ENCODE results near the gene RNASE11.

The RNASE11 gene

DNA sequence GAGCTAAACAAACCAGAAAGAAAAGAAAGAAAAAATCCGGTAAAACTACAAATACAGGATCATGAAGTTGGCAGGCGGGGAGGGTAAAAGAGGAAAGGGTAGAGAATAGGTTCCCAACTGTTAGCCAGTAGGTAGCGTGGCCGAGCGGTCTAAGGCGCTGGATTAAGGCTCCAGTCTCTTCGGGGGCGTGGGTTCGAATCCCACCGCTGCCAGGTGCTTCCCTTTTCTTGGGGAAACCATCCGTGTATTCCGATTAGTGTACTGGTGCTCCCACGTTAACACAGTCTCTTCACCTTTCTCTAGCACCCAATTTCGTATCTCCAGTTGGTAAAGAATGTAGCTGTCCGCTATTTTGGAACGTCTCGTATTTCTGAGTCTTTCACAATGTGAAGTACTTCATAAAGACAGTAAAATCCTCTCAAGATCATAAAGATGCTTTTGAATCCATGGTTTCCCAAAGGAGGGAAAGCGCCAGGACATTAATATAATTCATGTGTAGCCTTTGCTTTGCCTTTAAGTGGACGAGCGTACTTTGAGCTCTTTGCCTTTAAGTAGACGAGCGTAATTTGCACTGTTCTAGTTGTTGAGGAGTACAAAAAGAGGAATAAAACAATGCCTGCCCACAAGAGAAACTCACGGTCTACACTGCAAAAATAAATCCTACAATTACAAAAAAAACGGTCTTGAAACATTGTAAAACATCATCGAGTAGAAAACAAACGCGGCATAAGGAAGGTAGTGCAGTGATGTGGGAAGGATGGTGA lies 22.4 kb upstream of the RNASE11 start:
- Histone ChIP-seq H3K27ac (no peak overlapping the region), H3K4me3 (ENCODE audit: low read depth, low read length) (peak overlapping the region; percentile 85), H3K27me3 (ENCODE audit: insufficient read depth, low read depth, severe bottlenecking) (peaks cover 79% of the 10 kb centered on the region), H3K9me3 (ENCODE audit: severe bottlenecking) (no peaks in the 10 kb centered on the region), H3K36me3 (no peaks in the 10 kb centered on the region)
- no peak for TF ChIP-seq CTCF (IDR thresholded peaks at IDR 0.05; ENCODE audit: low read depth, low read length)
- peak; percentile 71 for DNase-seq

- Histone ChIP-seq H3K27ac (no peak overlapping the region), H3K9me3 (ENCODE audit: severe bottlenecking) (no peaks in the 10 kb centered on the region), H3K36me3 (no peaks in the 10 kb centered on the region), H3K27me3 (ENCODE audit: insufficient read depth, low read depth, severe bottlenecking) (peaks cover 79% of the 10 kb centered on the region), H3K4me3 (ENCODE audit: low read depth, low read length) (peak overlapping the region; percentile 85)
- DNase-seq = peak; percentile 51
- TF ChIP-seq CTCF (IDR thresholded peaks at IDR 0.05; ENCODE audit: low read depth, low read length) = peak; percentile 60
These were observed 21.6 kb upstream of the RNASE11 start for GRCh38 chr14:20609215-20610001.

- peaks cover 80% of the 10 kb centered on the region for H3K27me3 ChIP-seq (ENCODE audit: insufficient read depth, low read depth, severe bottlenecking)
- DNase-seq = no peak
- no peak for TF ChIP-seq CTCF (IDR thresholded peaks at IDR 0.05; ENCODE audit: low read depth, low read length)
- H3K9me3 ChIP-seq (ENCODE audit: severe bottlenecking) = no peaks in the 10 kb centered on the region
- no peak overlapping the region for H3K27ac ChIP-seq
- H3K36me3 ChIP-seq = no peaks in the 10 kb centered on the region
- no peak overlapping the region for H3K4me3 ChIP-seq (ENCODE audit: low read depth, low read length)
These were observed 20.7 kb upstream of the RNASE11 start for GRCh38 chr14:20608383-20609110.

DNA sequence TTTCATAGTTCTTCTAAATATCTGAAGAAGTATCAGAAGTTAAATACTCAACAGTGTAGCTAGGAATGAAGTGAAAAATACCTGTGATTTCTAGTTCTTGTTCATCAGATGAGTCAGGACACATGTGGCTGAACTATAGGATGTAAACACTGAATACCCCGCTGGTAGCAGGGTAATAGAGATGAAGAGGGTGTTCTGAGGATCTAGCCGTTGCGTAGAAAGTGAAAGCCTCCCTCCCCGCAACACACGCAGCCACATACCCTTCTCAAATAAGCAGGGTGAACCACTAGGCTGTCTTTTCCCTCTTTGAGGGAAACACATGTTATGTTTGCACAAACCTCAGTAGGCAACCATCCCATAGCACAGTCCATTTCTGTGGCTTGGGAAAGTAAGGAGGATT lies 19.8 kb upstream of the RNASE11 start:
- Histone ChIP-seq H3K27ac (no peak overlapping the region), H3K9me3 (ENCODE audit: severe bottlenecking) (no peaks in the 10 kb centered on the region), H3K36me3 (no peaks in the 10 kb centered on the region), H3K27me3 (ENCODE audit: insufficient read depth, low read depth, severe bottlenecking) (peaks cover 88% of the 10 kb centered on the region), H3K4me3 (ENCODE audit: low read depth, low read length) (no peak overlapping the region)
- no peak for TF ChIP-seq CTCF (IDR thresholded peaks at IDR 0.05; ENCODE audit: low read depth, low read length)
- DNase-seq = no peak

GRCh38 chr14:20606902-20607242 lies 19.1 kb upstream of the RNASE11 start:
- no peaks in the 10 kb centered on the region for H3K36me3 ChIP-seq
- no peaks in the 10 kb centered on the region for H3K9me3 ChIP-seq (ENCODE audit: severe bottlenecking)
- peaks cover 87% of the 10 kb centered on the region for H3K27me3 ChIP-seq (ENCODE audit: insufficient read depth, low read depth, severe bottlenecking)
- DNase-seq = no peak
- H3K4me3 ChIP-seq (ENCODE audit: low read depth, low read length) = no peak overlapping the region
- H3K27ac ChIP-seq = no peak overlapping the region
- no peak for TF ChIP-seq CTCF (IDR thresholded peaks at IDR 0.05; ENCODE audit: low read depth, low read length)

All from WERI-Rb-1 (cell line).